Panc1 (cell line): ENCODE data around the gene TPST2. TPM values are rescaled to one million over a fixed set of nuclear protein-coding genes. Genes with fewer than 3 reads are reported as not detected.

Experiments used
- ATAC-seq: fragments of 200-7000 bp; cut with Tn5 transposase; 2 replicates; pipeline ENCODE4 v1.9.1; 2020; ENCODE audit warnings: mild to moderate bottlenecking, moderate library complexity
- BruUV-seq: library from RNA; stranded (reverse); fragments of 400-500 nt; replicated peaks from 2 replicates; lab custom pipeline; 2021; lab: Mats Ljungman, UMichigan
- CTCF ChIA-PET: fragments of 300-600 bp; sonication (Branson Sonifier 250); formaldehyde crosslinking; loops from one replicate; lab custom pipeline; 2022; ENCODE audit warnings: antibody characterized with exemption; lab: Charles Lee
- POLR2A ChIA-PET: fragments of 300-600 bp; sonication (Branson Sonifier 250); formaldehyde crosslinking; loops from one replicate; lab custom pipeline; 2022; ENCODE audit warnings: antibody characterized with exemption; lab: Charles Lee
- DNase-seq: peaks from one replicate; pipeline ENCODE4 v3.0.0-alpha.2; 2010; ENCODE audit warnings: low read depth, low spot score
- H3K27ac ChIP-seq: 2 replicates; pipeline ENCODE4 v1.5.1; 2011; ENCODE audit warnings: mild to moderate bottlenecking, low read length, inconsistent platforms
- H3K27me3 ChIP-seq: fragments of 200-500 bp; sonication (Bioruptor generic); 2 replicates; pipeline ENCODE4 v1.6.0; 2014; ENCODE audit warnings: low read length, inconsistent platforms; ENCODE audit not compliant: control insufficient read depth, insufficient read depth
- H3K36me3 ChIP-seq: fragments of 200-500 bp; sonication (Bioruptor generic); 2 replicates; pipeline ENCODE4 v1.5.1; 2014; ENCODE audit warnings: inconsistent platforms, mild to moderate bottlenecking, low read length, moderate library complexity; ENCODE audit not compliant: control insufficient read depth, insufficient read depth
- H3K4me1 ChIP-seq: 2 replicates; pipeline ENCODE4 v1.5.1; 2011; ENCODE audit warnings: inconsistent platforms, mild to moderate bottlenecking, low read length, moderate library complexity; ENCODE audit not compliant: control insufficient read depth, insufficient read depth
- H3K4me3 ChIP-seq, 2 experiments: 2 replicates each; pipeline ENCODE4 v1.5.1; 2011 to 2012; ENCODE audit warnings: low read depth in 2 of 2, low read length in 2 of 2, mild to moderate bottlenecking in 2 of 2, inconsistent platforms in 1 of 2, moderate library complexity in 1 of 2
- H3K9me3 ChIP-seq: fragments of 200-500 bp; sonication (Bioruptor generic); 2 replicates; pipeline ENCODE4 v1.5.1; 2014; ENCODE audit warnings: low read depth, mild to moderate bottlenecking, inconsistent platforms, low read length, moderate library complexity; ENCODE audit not compliant: control insufficient read depth, insufficient read depth
- CTCF ChIP-seq: fragments of 450-650 bp; IDR thresholded peaks from 2 replicates; pipeline ENCODE4 v1.5.1; 2017; ENCODE audit warnings: mild to moderate bottlenecking
- POLR2AphosphoS5 ChIP-seq: IDR thresholded peaks from 2 replicates; pipeline ENCODE4 v1.6.1; 2012; ENCODE audit warnings: mild to moderate bottlenecking, low read depth, low read length, moderate library complexity
- REST ChIP-seq, 2 experiments: IDR thresholded peaks; 2 replicates each; pipeline ENCODE4 v1.6.1; 2011 to 2012; ENCODE audit warnings: low read depth in 2 of 2, control low read depth in 1 of 2, low read length in 1 of 2, mild to moderate bottlenecking in 1 of 2, moderate library complexity in 1 of 2; ENCODE audit not compliant: insufficient read depth in 1 of 2
- SIN3A ChIP-seq: IDR thresholded peaks from 2 replicates; pipeline ENCODE4 v1.6.1; 2012; ENCODE audit warnings: low read depth, mild to moderate bottlenecking, low read length, moderate library complexity, borderline replicate concordance; ENCODE audit not compliant: insufficient read depth
- TCF7L2 ChIP-seq: IDR thresholded peaks from 2 replicates; pipeline ENCODE4 v1.6.1; 2011; ENCODE audit warnings: mild to moderate bottlenecking, low read depth, low read length, inconsistent platforms
- in situ Hi-C: cut with HindIII; loops from 2 replicates; pipeline ENCODE4 v1.10.0; 2016; ENCODE audit warnings: low sequenced_read_pairs, low pct_unique_long_range_greater_than_20kb
- intact Hi-C: fragments of 100-400 bp; cut with micrococcal nuclease; formaldehyde crosslinking; loops from one replicate; pipeline ENCODE4 v1.10.0; 2022; ENCODE audit not compliant: unreplicated experiment
- total RNA-seq: library from RNA; stranded (reverse); gene quantifications from one replicate; pipeline ENCODE4 v1.2.1, GENCODE V29; 2021; ENCODE audit not compliant: unreplicated experiment

TPST2 gene
- total RNA-seq, 1 experiment from 2014 or later: 7.1 TPM

DNA sequence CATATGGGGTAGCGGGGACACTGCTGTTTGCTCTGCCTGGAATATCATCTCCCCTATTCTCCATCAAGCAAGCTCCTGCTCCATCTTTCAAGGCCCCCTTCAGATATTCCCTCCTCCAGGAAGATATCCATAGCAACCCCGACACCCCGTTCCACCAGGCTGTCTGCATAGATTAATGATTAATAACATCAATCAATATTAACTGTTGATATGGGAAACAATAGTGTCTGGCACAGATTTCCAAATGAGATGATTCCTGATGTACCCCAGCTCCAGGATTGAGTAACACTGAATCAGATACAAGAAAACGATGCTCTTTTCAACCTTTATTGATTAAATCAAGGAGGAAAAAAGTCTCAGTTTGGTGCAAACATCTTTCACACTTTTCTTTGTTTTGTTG, 7.5 kb upstream of the TPST2 start:
- H3K9me3 ChIP-seq: no peaks in the 10 kb centered on the region
- no peak for DNase-seq
- no TSS peak for BruUV-seq
- in situ Hi-C loops: no loop called here
- CTCF ChIA-PET: no interaction called here
- no peaks in the 10 kb centered on the region for H3K4me1 ChIP-seq
- intact Hi-C loops: no loop called here
- no peaks in the 10 kb centered on the region for H3K36me3 ChIP-seq
- no peak for ATAC-seq
- no peak overlapping the region for H3K27ac ChIP-seq
- TF ChIP-seq REST (IDR thresholded peaks at IDR 0.05; ENCODE audit: insufficient read depth in 1 of 2, low read depth in 2 of 2, low read length in 1 of 2) (no peak), CTCF (no peak), SIN3A (no peak), POLR2AphosphoS5 (no peak), TCF7L2 (no peak)
- no peaks in the 10 kb centered on the region; the same call in 1 of the 2 replicates for H3K27me3 ChIP-seq
- POLR2A ChIA-PET: no interaction called here
- no peak overlapping the region for H3K4me3 ChIP-seq

DNA sequence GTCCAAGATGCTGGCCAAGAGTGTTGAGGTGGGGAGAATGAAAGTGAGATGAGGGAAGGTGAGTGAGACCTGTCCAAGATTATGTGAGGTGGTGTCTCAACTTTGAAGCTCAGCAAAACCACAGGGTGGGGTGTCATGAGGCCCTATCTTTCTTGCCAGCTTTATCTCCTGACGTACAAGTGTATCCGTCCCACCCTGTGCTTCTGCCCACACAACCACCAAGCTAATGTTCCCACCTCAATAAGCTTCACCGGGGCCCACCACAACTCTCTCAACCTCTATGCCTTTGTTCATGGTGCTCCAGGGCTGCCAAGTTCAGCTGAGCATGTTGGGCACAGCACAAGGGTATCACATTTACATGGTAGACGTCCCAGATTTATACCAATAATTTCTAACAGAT, 7.1 kb upstream of the TPST2 start:
- intact Hi-C loops: no loop called here
- ChIA-PET POLR2A (no interaction called here), CTCF (no interaction called here)
- no peak for DNase-seq
- ATAC-seq: no peak
- no peaks in the 10 kb centered on the region; the same call in 1 of the 2 replicates for H3K27me3 ChIP-seq
- no peaks in the 10 kb centered on the region for H3K4me1 ChIP-seq
- no TSS peak for BruUV-seq
- H3K4me3 ChIP-seq: no peak overlapping the region
- no peaks in the 10 kb centered on the region for H3K9me3 ChIP-seq
- TF ChIP-seq POLR2AphosphoS5 (no peak), TCF7L2 (no peak), REST (IDR thresholded peaks at IDR 0.05; ENCODE audit: insufficient read depth in 1 of 2, low read depth in 2 of 2, low read length in 1 of 2) (no peak), SIN3A (no peak), CTCF (no peak)
- no peaks in the 10 kb centered on the region for H3K36me3 ChIP-seq
- in situ Hi-C loops: no loop called here
- no peak overlapping the region for H3K27ac ChIP-seq
